Left colon (tissue), 2 donors: ENCODE measurements around the gene IL4I1. TPM values are rescaled to one million over a fixed set of nuclear protein-coding genes. Genes with fewer than 3 reads are reported as not detected.

ENCODE experiments used
- ATAC-seq: fragments of 200-7000 bp; cut with Tn5 transposase; one replicate; pipeline ENCODE4 v1.9.1; 2020; ENCODE audit warnings: mild to moderate bottlenecking, moderate library complexity
- DNase-seq, 2 donors: peaks; one replicate each; pipeline ENCODE4 v3.0.0-alpha.2; 2020
- intact Hi-C, 2 donors: fragments of 100-400 bp; cut with DNase I in 1 of 2; cut with micrococcal nuclease in 1 of 2; formaldehyde crosslinking; loops; one replicate each; pipeline versions ENCODE4 v1.11.2 to v1.14.0; 2022; cut with DNase I, micrococcal nuclease
- total RNA-seq, 2 donors: library from RNA; stranded (reverse); fragmentation: NEBNext Ultra II Directional; extraction: Animal tissue kit (Norgen Biotek cat#: 25700); gene quantifications; one replicate each; pipeline ENCODE4 v1.2.1, GENCODE V29; 2021
- donor health status: DM: no; HTN: no; CAD: no.
- donor health status: DM: yes; HTN: yes; CAD: no.

The IL4I1 gene
- total RNA-seq, 2 donors from 2014 or later = 0.67 to 1.3 TPM

DNA sequence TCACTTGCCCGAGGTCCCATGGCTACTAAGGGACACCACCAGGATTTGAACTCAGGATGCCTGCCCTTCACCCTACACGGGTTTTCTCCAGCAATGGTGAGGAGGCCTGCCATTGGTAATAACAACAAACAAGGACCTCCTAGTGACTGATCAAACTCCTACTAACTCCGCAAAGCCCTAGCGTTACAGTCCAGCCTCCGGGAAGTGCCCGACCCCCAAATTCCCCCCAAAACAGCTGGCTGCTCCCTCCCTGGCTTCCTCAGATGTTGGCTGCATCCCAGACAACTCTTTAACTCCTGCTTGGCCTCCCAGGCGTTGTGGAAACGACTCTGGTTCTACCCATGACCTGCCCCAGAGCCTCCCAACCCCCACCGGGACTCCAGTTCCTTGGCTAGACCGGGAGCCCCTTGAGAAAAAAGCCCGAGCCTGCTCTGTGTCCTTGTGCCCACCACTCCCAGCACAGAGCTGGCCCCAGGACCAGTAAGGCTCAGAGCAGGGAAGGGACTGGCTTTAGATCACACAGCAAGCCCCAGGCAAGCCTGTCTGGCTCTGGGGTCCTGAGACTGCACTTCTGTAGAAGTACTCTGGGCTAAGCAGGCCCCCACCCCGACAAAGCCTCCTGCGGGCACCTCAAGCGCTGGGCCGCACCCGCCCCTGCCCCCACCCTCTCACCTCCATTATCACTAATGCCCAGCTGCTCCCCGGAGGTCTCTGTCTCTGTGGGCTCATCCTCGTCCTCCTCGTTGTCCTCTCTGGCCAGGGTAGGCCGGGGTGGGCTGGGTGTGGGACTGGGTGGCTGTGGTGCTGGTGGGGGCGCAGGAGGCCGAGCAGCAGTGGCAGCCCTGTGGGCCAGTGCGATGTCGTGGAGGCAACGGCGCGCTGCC is 24.2 kb downstream of the IL4I1 start:
- ATAC-seq = no peak
- no peak for DNase-seq
- intact Hi-C loops = no loop called here

- ATAC-seq = no peak
- intact Hi-C loops = no loop called here
- DNase-seq = no peak
Measured at GRCh38 chr19:49871349-49871985, 25.2 kb downstream of the IL4I1 start.

DNA sequence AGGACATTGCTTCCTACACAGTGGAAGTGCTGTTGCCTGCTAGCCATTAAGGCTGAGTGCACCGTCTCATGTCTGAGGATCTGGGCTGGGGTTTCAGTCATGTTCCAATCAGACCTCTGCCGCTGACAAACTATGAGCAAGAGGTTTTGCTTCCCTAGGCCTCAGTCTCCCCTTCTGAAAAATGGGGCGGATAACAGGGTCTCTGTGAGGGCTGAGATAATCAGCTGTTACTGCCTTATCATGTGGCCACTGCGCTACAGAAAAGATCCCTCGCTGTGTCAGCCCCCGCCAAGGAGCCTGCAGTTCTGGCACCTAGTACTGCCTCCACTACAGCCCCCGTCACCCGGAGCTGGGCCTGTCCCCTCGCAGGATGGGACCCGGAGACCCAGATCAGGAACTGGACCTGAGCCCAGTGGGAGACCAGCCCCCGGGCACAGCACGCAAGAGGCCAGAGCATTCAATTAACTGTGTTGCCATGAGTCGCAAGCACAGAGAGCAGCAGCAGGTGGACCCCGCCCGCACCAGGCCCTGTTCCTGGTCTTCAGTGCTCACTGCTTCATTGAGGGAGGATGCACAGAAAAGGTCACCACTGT is 26.3 kb downstream of the IL4I1 start:
- intact Hi-C loops = no loop called here
- DNase-seq (no peak), ATAC-seq (no peak)

- ATAC-seq = peak; percentile 71
- intact Hi-C loops = no loop called here
- peak; percentile 95 to 97 for DNase-seq
Measured at GRCh38 chr19:49869484-49870308, 27.0 kb downstream of the IL4I1 start.

DNA sequence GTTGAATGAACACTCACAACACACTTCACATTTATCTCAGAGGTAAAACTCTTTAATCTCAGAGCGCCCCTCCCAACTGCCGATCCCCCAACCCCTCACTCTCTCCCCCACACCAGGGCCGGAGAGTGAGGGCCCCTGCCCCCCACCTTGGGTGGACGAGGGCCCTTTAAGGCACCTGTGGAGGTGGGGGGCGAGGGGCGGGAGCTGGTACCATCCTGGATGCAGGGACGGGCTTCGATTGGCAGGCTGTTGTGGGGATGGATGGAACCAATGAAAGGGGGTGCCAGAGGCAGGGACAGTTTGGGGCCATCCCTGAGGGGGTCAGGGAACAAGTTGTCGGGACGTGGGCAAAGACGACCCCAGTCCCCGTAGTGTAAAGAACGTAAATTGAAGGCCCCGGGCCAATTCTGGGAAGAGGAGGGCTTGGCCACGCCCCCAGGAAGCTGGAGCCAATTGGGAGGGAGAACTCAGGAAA is 27.6 kb downstream of the IL4I1 start:
- ATAC-seq (peak; percentile 6), DNase-seq (peak in 1 of 2 donors; percentile 93)
- intact Hi-C loops = no loop called here

- intact Hi-C loops = no loop called here
- ATAC-seq = peak; percentile 64
- peak; percentile 93 for DNase-seq
Measured at GRCh38 chr19:49866933-49867782, 29.5 kb downstream of the IL4I1 start, which contains the start of gene PNKP. TSS of gene PNKP (minus strand) at chr19:49867576. CDS start at chr19:49867204, 372 bp downstream.

GRCh38 chr19:49864890-49865289 is 31.8 kb downstream of the IL4I1 start:
- ATAC-seq (no peak), DNase-seq (no peak)
- intact Hi-C loops = no loop called here

GRCh38 chr19:49863935-49864320 is 32.8 kb downstream of the IL4I1 start:
- peak; percentile 7 to 23 for DNase-seq
- intact Hi-C loops = no loop called here
- no peak for ATAC-seq

DNA sequence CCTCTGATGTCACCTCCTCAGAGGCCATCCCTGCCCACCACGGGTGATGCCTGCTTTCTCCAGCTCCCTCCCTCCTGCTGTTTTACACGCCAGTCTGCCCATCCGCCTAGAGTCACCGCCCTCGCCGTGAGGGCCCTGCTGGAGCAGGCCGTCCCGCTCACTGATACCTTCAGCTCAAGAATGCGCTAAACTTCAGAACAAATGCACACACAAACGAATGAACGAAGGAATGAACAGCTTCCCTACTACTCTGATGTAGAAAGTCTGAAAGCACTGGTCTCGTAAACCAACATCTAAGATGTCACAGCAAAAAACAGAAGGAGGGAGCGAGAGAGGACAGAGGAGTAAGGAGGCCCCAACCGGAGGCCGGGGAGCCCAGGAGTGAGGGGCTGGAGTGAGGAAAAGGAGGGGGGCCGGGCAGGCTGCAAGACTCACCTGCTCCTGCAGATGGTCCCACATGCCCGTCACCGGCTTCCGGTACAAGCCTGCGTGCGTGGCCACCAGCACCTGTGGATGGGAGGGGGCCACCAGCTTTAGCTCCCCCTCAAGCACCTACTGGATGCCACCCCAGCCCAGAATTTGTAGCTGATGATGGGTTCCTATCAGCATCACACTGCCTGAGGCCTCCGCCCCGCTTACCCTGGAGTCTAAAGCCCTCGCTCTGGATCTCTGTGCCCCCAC is 33.3 kb downstream of the IL4I1 start:
- ATAC-seq (no peak), DNase-seq (peak in 1 of 2 donors; percentile 13)
- intact Hi-C loops = no loop called here

DNA sequence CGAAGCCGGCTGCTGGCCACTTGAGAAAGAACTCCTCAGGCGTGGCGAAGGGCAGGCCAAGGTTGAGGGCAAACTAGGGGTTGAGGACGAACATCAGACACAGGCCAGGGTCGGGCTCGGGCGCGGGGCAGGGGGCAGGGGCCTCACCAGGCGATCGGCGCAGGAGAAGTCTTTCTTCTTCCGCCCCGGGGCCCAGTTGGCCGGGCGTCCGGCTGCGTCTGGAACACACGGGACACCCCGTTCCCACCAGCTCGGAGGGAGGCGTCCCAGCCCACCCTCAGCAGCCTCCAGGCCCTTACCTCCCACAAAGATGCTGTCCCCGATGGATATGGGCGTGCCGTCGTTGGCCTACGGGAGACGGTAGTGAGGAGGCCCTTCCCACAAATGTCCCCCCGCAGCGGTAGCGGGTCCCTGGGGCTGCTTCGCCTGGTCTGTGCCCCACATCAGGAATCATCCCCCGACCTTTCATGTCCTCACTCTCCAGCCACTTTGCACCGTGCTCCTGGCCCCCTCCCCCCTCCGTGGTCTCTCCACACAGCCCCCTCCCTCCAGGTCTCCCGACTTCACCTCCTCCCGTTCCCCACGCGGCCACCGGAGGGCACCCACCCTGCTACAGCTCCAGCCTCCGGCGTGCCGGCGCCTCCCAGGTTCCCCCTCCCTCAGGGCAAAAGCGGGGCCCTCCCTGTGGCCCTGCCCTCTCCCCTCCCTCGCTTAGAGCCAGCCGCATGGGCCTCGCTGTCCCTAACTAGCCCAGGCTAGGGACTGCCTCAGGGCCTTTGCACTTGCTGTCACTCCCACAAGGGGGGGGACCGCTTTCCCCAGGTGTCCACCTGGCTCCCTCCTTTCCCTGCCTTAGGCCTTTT is 34.1 kb downstream of the IL4I1 start:
- ATAC-seq (no peak), DNase-seq (peak; percentile 26 to 27)
- intact Hi-C loops = no loop called here

GRCh38 chr19:49861541-49862378 is 34.9 kb downstream of the IL4I1 start:
- intact Hi-C loops = no loop called here
- ATAC-seq = no peak
- peak in 1 of 2 donors; percentile 13 for DNase-seq

- ATAC-seq = peak; percentile 58
- peak; percentile 58 to 71 for DNase-seq
- intact Hi-C loops = no loop called here
Measured at GRCh38 chr19:49861107-49861506, 35.6 kb downstream of the IL4I1 start.

- DNase-seq (no peak), ATAC-seq (no peak)
- intact Hi-C loops = no loop called here
Measured at GRCh38 chr19:49860336-49861102, 36.2 kb downstream of the IL4I1 start.

GRCh38 chr19:49859682-49860335 is 36.9 kb downstream of the IL4I1 start:
- DNase-seq (peak in 1 of 2 donors; percentile 22), ATAC-seq (no peak)
- intact Hi-C loops = no loop called here
